ENCODE results near the gene ERC2. TPM values are rescaled to one million over a fixed set of nuclear protein-coding genes. Genes with fewer than 3 reads are reported as not detected.

Gene ERC2
- total RNA-seq, 1 donor from 2014 or later, result 1.5 TPM

GRCh38 chr3:55592572-55592971, 875.7 kb downstream of the ERC2 start:
- no peak for TF ChIP-seq CTCF (IDR thresholded peaks at IDR 0.05)
- Histone ChIP-seq H3K27me3 (ENCODE audit: low read depth) (no peaks in the 10 kb centered on the region), H3K4me3 (no peak overlapping the region), H3K9me3 (no peaks in the 10 kb centered on the region), H3K4me1 (no peaks in the 10 kb centered on the region), H3K36me3 (no peaks in the 10 kb centered on the region), H3K27ac (no peak overlapping the region)
- intact Hi-C loops (cut with DNase I), result no loop called here
- ATAC-seq, result no peak
- DNase-seq, result no peak

- Histone ChIP-seq H3K36me3 (no peaks in the 10 kb centered on the region), H3K4me1 (no peaks in the 10 kb centered on the region), H3K27me3 (ENCODE audit: low read depth) (no peaks in the 10 kb centered on the region), H3K4me3 (no peak overlapping the region), H3K9me3 (no peaks in the 10 kb centered on the region), H3K27ac (no peak overlapping the region)
- DNase-seq (no peak), ATAC-seq (peak in 1 of 2 donors; percentile 57)
- intact Hi-C loops (cut with DNase I), result no loop called here
- no peak for TF ChIP-seq CTCF (IDR thresholded peaks at IDR 0.05)
Measured at GRCh38 chr3:55591888-55592287, 876.4 kb downstream of the ERC2 start.

GRCh38 chr3:55588146-55588765, 880.0 kb downstream of the ERC2 start:
- no peaks in the 10 kb centered on the region for H3K9me3 ChIP-seq
- no peak overlapping the region for H3K27ac ChIP-seq
- DNase-seq (no peak), ATAC-seq (no peak)
- no peak for TF ChIP-seq CTCF (IDR thresholded peaks at IDR 0.05)
- intact Hi-C loops (cut with DNase I), result no loop called here
- H3K36me3 ChIP-seq, result no peaks in the 10 kb centered on the region
- H3K27me3 ChIP-seq (ENCODE audit: low read depth), result no peaks in the 10 kb centered on the region
- H3K4me1 ChIP-seq, result no peaks in the 10 kb centered on the region
- no peak overlapping the region for H3K4me3 ChIP-seq

DNA sequence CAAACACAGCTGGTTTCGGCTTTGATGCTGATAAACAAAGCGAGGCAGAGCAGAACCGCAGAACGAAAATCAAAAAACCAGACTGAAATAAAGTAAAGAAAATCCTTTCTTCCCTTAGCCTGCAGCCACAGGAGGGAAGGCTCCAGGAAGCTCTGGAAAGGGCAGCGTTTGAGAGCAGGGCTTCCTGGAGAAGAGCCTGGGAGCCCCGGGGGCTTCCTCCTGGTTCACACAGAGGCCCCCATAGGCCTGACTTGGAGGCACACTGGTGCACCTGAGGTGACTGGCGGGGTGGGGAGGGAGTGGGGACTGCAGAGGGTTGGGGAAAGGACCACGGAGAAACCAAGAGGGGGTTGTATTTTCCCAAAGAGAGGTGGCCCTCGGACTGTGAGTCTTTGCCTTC, 882.4 kb downstream of the ERC2 start:
- Histone ChIP-seq H3K4me1 (no peaks in the 10 kb centered on the region), H3K27me3 (ENCODE audit: low read depth) (no peaks in the 10 kb centered on the region), H3K36me3 (no peaks in the 10 kb centered on the region), H3K4me3 (no peak overlapping the region), H3K9me3 (no peaks in the 10 kb centered on the region), H3K27ac (no peak overlapping the region)
- DNase-seq (no peak), ATAC-seq (no peak)
- intact Hi-C loops (cut with DNase I), result no loop called here
- TF ChIP-seq CTCF (IDR thresholded peaks at IDR 0.05), result no peak

DNA sequence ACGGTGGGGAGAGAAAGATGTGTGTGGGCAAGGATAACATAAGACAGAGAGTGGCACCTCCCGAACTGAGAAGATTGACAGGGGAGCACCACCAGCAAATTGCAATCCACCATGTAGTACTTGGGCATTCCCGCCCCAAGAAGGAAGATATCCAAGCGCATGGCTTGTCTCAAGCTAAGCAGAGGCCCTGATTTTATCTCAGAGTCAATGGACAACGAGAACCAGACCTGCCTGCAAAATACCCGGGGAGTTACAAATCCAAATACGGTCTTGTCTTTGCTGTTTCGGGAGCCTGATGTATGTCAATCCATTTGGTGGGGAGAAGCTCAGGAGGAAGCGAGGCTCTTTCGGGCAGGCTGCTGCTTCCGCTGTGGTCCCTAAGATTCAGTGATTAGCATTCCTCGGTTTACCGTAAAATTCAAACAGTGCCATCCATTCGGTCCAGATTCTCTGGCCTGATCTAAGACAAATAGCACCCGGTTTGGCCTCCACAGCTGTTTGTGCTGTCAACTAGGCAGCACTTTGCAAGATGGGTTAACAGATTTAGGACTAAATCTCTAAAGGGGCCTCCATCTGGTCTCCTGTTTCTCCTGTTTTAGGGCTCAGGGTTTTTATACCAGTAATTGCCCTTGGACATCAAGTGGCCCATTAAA, 883.4 kb downstream of the ERC2 start:
- TF ChIP-seq CTCF (IDR thresholded peaks at IDR 0.05), result no peak
- intact Hi-C loops (cut with DNase I), result no loop called here

More for the DNA sequence above, 883.4 kb downstream of the ERC2 start:
- Histone ChIP-seq H3K27ac (no peak overlapping the region), H3K4me1 (no peaks in the 10 kb centered on the region), H3K4me3 (no peak overlapping the region), H3K27me3 (ENCODE audit: low read depth) (no peaks in the 10 kb centered on the region), H3K36me3 (no peaks in the 10 kb centered on the region), H3K9me3 (no peaks in the 10 kb centered on the region)
- DNase-seq, result no peak
- no peak for ATAC-seq

Measured in lower lobe of right lung (tissue), 2 donors.